HG02759 (cell line): Measurements from ENCODE around the gene HSPA12A.

Experiments used
- ATAC-seq: cut with Tn5 transposase; IDR thresholded peaks from one replicate; pipeline ENCODE4 v1.9.1; 2021; ENCODE audit warnings: mild to moderate bottlenecking, moderate library complexity; ENCODE audit not compliant: unreplicated experiment

HSPA12A gene

GRCh38 chr10:116634126-116634975 lies 108.0 kb downstream of the HSPA12A start:
- no peak for ATAC-seq

- ATAC-seq = no peak
These were observed 109.2 kb downstream of the HSPA12A start for GRCh38 chr10:116633216-116633600.

GRCh38 chr10:116632596-116633215 lies 109.7 kb downstream of the HSPA12A start:
- ATAC-seq = no peak

- ATAC-seq = no peak
These were observed 110.5 kb downstream of the HSPA12A start for GRCh38 chr10:116631871-116632295.

- no peak for ATAC-seq
These were observed 112.3 kb downstream of the HSPA12A start for GRCh38 chr10:116630020-116630419.

GRCh38 chr10:116629340-116629739 lies 113.0 kb downstream of the HSPA12A start:
- no peak for ATAC-seq

- ATAC-seq = no peak
These were observed 114.9 kb downstream of the HSPA12A start for GRCh38 chr10:116627386-116627933.

- ATAC-seq = no peak
These were observed 115.6 kb downstream of the HSPA12A start for GRCh38 chr10:116626815-116627214.

- ATAC-seq = no peak
These were observed 116.5 kb downstream of the HSPA12A start for GRCh38 chr10:116625845-116626244.

GRCh38 chr10:116621934-116622655 lies 120.3 kb downstream of the HSPA12A start:
- no peak for ATAC-seq

GRCh38 chr10:116621476-116621875 lies 120.9 kb downstream of the HSPA12A start:
- no peak for ATAC-seq
